RWPE2 (cell line): ENCODE data around the gene CHST11.

ENCODE experiments used
- ATAC-seq: fragments of 200-7000 bp; cut with Tn5 transposase; 3 replicates; pipeline ENCODE4 v1.9.1; 2021; ENCODE audit warnings: low read depth
- DNase-seq: peaks from one replicate; pipeline ENCODE4 v3.0.0-alpha.2; 2020; ENCODE audit warnings: low spot score
- H3K27ac ChIP-seq: fragments of 450-650 bp; 2 replicates; pipeline ENCODE4 v1.5.1; 2017; ENCODE audit warnings: mild to moderate bottlenecking; ENCODE audit not compliant: poor library complexity, severe bottlenecking
- H3K27me3 ChIP-seq: fragments of 250-450 bp; sonication (Bioruptor Pico); 2 replicates; pipeline ENCODE4 v1.5.1; 2021; ENCODE audit warnings: mild to moderate bottlenecking, moderate library complexity; ENCODE audit not compliant: insufficient read depth, poor library complexity, severe bottlenecking
- H3K36me3 ChIP-seq: fragments of 250-450 bp; sonication (Bioruptor Pico); 2 replicates; pipeline ENCODE4 v1.5.1; 2020; ENCODE audit warnings: low read depth, mild to moderate bottlenecking, moderate library complexity
- H3K4me1 ChIP-seq: fragments of 250-450 bp; sonication (Bioruptor Pico); 2 replicates; pipeline ENCODE4 v1.5.1; 2021; ENCODE audit warnings: mild to moderate bottlenecking, moderate library complexity; ENCODE audit not compliant: insufficient read depth, poor library complexity, severe bottlenecking
- H3K4me3 ChIP-seq: fragments of 250-450 bp; sonication (Bioruptor Pico); 2 replicates; pipeline ENCODE4 v1.5.1; 2021; ENCODE audit warnings: mild to moderate bottlenecking, moderate library complexity; ENCODE audit not compliant: severe bottlenecking
- H3K9me3 ChIP-seq: fragments of 250-450 bp; sonication (Bioruptor Pico); 2 replicates; pipeline ENCODE4 v1.5.1; 2021; ENCODE audit warnings: mild to moderate bottlenecking, moderate library complexity; ENCODE audit not compliant: severe bottlenecking
- CTCF ChIP-seq: fragments of 450-650 bp; IDR thresholded peaks from one replicate; pipeline ENCODE4 v1.5.1; 2017; ENCODE audit warnings: mild to moderate bottlenecking, moderate library complexity; ENCODE audit not compliant: poor library complexity, severe bottlenecking

The CHST11 gene

GRCh38 chr12:104596898-104597843 is 140.4 kb downstream of the CHST11 start:
- TF ChIP-seq CTCF: no peak
- H3K36me3 ChIP-seq: no peaks in the 10 kb centered on the region
- H3K27ac ChIP-seq: no peak overlapping the region

GRCh38 chr12:104598342-104599271 is 141.9 kb downstream of the CHST11 start:
- Histone ChIP-seq H3K4me3 (no peak overlapping the region), H3K27me3 (no peaks in the 10 kb centered on the region), H3K9me3 (no peaks in the 10 kb centered on the region), H3K27ac (no peak overlapping the region), H3K36me3 (no peaks in the 10 kb centered on the region), H3K4me1 (peaks cover 12% of the 10 kb centered on the region)
- no peak for TF ChIP-seq CTCF
- DNase-seq: no peak
- no peak for ATAC-seq

More at GRCh38 chr12:104596898-104597843, 140.4 kb downstream of the CHST11 start:
- ATAC-seq (no peak), DNase-seq (no peak)
- H3K4me1 ChIP-seq: peaks cover 3% of the 10 kb centered on the region
- no peak overlapping the region for H3K4me3 ChIP-seq
- H3K9me3 ChIP-seq: no peaks in the 10 kb centered on the region
- H3K27me3 ChIP-seq: no peaks in the 10 kb centered on the region

GRCh38 chr12:104599272-104600035 is 142.7 kb downstream of the CHST11 start:
- no peak for ATAC-seq
- no peaks in the 10 kb centered on the region for H3K27me3 ChIP-seq
- TF ChIP-seq CTCF: no peak
- no peak overlapping the region for H3K27ac ChIP-seq
- no peak overlapping the region for H3K4me3 ChIP-seq
- DNase-seq: no peak
- H3K4me1 ChIP-seq: peaks cover 20% of the 10 kb centered on the region
- no peaks in the 10 kb centered on the region for H3K36me3 ChIP-seq
- no peaks in the 10 kb centered on the region for H3K9me3 ChIP-seq

GRCh38 chr12:104600036-104600712 is 143.4 kb downstream of the CHST11 start:
- ATAC-seq: no peak
- peaks cover 25% of the 10 kb centered on the region for H3K4me1 ChIP-seq
- no peaks in the 10 kb centered on the region for H3K9me3 ChIP-seq
- TF ChIP-seq CTCF: no peak
- H3K27me3 ChIP-seq: no peaks in the 10 kb centered on the region
- H3K36me3 ChIP-seq: no peaks in the 10 kb centered on the region
- H3K4me3 ChIP-seq: no peak overlapping the region
- no peak overlapping the region for H3K27ac ChIP-seq
- DNase-seq: no peak
